Non-pigmented ciliary epithelial cell (primary cell): ENCODE measurements around the gene MRPL41.
"Not testable (repeated sequence)": the region's sequence is repeated elsewhere in the genome, so short reads cannot be mapped to it uniquely, and the experiment has no call there.

Experiments used
- DNase-seq: peaks from one replicate; pipeline ENCODE4 v3.0.0-alpha.2; 2010; ENCODE audit warnings: low read depth

Gene MRPL41

GRCh38 chr9:137522746-137523455 is 28.8 kb upstream of the MRPL41 start:
- no peak for DNase-seq

- DNase-seq, result no peak
Measured at GRCh38 chr9:137524161-137524980, 27.3 kb upstream of the MRPL41 start.

DNA sequence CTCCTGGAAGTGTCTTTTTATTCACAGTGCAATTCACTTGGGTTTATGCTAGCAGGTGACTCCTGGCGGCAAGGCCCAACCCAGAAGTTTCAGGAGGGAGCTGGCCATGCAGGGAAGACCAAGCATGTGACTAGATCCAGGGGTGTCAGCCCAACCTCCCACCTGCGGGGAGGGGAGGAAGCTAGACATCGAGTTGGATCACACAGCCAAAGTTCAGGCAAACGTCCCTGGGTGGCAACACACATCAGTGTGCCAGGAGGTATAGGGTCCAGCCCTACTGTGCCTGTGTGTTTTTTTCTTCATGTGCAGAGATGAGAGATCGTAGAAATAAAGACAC is 26.7 kb upstream of the MRPL41 start:
- DNase-seq, result no peak

DNA sequence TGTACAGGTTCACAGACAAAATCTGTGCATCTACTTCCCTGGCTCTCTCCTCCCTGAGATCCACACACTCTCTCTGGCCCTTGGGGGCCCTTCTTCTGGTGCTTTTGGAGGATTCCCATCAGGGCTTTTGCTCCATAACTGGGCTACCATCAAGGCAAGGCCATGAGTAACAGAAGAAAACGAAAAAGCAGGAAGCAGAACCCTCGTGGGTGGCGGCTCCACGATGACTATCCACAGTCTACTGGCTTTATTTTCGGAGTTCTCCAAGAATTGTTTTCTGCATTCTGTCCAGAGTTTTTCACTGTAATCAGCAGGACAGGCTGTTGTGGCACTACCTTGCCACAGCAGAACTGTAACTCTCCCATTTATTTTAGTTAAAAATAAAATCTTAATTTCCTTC is 21.3 kb upstream of the MRPL41 start:
- no peak for DNase-seq

DNA sequence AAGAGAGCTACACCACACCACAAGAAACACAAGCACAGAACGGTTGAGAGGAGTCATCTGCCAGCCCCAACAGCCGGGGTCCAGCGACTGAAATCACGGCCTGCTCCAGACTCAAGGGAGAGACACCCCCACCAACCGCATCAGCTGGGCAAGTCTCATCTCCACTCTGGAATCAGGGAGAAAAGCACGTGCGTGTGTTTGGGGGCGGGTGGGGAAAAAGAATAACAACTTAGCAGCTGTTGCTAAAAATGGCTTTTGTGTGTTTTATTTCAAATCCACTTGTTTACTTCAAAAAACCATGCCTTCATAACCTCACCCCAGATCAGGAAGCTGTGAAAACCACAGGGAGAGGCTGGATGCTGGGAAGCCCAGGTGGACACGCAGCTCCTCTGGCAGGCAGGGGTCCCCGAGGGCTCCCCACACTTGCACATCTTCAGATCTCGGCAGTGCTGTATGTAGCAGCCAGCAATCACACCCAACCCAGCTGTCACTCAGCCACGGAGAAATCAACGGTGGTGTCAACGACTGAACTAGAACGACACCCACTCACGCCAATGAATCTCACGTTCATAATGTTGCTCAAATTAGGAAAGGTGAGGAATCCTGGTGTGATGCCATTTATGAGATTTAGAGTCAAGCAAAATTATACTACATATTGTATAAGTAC is 20.4 kb upstream of the MRPL41 start:
- no peak for DNase-seq

DNA sequence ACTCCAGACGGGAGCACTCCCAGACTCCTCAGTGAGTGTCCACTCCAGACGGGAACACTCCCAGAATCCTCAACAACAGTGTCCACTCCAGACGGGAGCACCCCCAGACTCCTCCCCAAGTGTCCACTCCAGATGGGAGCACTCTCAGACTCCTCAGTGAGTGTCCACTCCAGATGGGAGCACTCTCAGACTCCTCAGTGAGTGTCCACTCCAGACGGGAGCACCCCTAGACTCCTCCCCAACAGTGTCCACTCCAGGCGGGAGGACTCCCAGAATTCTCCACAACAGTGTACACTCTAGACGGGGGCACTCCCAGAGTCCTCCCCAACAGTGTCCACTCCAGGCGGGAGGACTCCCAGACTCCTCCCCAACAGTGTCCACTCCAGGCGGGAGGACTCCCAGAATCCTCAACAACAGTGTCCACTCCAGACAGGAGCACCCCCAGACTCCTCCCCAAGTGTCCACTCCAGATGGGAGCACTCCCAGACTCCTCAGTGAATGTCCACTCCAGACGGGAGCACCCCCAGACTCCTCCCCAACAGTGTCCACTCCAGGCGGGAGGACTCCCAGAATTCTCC is 18.7 kb upstream of the MRPL41 start:
- not testable (repeated sequence) for DNase-seq

DNA sequence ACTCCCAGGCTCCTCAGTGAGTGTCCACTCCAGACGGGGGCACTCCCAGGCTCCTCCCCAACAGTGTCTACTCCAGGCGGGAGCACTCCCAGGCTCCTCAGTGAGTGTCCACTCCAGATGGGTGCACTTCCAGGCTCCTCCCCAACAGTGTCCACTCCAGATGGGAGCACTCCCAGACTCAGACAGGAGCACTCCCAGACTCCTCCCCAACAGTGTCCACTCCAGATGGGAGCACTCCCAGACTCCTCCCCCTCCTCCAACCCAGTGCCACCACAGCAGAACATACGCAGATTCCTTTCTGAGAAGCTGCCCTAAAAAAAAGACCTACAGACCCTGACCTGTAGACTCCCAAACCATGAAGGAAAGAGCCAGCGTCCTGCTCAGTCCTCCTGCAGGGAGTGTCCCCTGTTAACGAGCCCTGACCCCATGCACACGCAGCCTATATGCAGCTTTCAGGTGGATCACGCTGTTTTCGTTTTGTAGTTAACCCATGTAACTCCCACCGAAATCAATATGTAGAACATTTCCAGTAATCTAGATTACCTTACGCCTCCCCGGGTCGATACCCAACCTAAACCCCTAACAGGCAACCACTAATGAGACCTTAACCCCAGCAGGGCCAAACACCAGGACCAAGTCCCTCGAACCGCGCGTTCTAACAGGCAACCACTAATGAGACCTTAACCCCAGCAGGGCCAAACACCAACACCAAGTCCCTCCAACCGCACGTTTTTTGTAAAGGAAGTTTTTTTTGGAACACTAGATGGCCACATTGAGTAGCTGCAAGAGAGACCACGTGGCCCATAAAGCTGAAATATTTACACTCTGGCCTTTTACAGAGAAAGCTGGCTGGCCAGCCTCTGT is 17.2 kb upstream of the MRPL41 start:
- DNase-seq, result no peak

GRCh38 chr9:137535120-137535428 is 16.6 kb upstream of the MRPL41 start:
- DNase-seq, result no peak

- DNase-seq, result not testable (repeated sequence)
Measured at GRCh38 chr9:137536594-137537131, 15.0 kb upstream of the MRPL41 start.

- no peak for DNase-seq
Measured at GRCh38 chr9:137538058-137538457, 13.6 kb upstream of the MRPL41 start.

GRCh38 chr9:137540536-137540935 is 11.1 kb upstream of the MRPL41 start:
- DNase-seq, result no peak

DNA sequence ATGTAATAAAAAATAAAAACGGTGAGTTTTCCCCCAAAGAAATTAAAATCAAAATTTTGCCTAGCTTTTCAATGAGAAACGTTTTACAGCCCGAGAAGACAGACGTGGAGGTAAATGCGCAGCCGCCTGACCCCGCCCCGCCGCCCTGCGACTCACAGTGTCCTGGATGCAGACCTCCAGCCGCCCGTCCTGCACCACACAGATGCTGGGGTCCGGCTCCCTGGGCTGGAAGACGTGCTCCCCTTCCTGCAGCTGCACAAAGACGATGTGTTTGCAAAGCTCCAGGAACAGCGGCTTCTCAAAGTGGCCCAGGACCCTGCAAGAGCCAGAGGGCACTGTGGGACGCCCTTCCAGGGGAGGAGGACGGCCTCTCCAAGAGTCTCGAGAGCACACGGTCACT is 9.2 kb upstream of the MRPL41 start:
- DNase-seq, result no peak

DNA sequence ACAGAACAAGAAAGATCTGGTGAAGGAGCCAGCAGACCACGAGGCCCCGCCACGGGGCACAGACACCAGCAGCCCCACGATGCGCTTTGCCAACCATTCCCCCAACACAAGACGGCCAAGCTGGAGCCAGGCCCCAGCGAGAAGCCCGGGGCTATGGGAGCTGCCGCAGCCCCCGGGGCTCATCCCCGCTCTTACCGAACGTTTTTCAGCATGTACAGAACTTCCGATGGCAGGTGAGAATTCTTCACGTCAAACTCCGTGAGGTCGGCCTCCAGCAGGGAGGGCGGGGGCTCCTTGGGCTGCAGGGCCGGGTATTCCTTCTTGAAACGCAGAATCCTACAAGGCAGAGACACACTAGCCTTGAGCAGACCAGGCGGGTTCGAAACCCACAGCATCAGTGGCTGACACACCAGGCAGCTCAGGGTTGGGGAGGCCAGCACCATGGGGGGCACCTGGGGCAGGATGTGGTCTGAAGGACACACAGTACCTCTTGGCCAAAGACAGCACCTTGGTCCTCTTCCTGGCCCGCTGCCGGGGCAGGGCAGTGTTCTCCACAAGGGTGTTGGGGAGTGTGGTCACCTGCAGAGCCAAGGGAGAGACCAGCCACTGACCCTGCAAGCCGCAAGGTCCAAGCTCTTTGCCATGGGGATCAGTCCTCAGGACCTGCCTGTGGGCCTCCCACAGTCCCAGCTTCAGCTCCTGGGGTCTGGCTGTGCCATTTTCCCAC is 8.3 kb upstream of the MRPL41 start:
- DNase-seq, result no peak

DNA sequence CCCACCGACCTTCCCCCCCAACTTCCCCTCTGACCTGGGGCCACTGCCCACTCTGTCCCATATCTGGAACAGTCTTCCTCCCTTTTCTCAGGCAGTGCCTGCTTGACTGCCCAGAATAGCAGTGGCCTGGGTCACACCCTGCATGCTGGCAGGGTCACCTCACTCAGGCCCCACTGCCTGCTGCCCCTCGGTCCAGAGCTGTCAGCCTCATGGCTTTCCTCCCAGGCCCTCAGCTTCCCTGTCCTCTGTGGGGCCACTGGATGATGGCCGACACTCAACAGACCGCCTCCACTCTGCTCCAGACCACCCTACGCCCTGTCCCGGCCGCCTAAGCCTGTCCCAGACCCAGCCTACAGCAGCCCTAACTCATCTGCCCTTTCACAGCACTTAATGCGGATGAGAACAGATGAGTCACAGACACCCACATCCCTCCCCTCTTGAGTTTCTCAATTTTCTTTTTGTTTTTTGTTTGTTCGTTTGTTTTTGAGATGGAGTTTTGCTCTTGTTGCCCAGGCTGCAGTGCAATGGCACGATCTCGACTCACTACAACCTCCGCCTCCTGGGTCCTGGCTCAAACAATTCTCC is 7.4 kb upstream of the MRPL41 start:
- no peak for DNase-seq

- no peak for DNase-seq
Measured at GRCh38 chr9:137545123-137545522, 6.6 kb upstream of the MRPL41 start.

DNA sequence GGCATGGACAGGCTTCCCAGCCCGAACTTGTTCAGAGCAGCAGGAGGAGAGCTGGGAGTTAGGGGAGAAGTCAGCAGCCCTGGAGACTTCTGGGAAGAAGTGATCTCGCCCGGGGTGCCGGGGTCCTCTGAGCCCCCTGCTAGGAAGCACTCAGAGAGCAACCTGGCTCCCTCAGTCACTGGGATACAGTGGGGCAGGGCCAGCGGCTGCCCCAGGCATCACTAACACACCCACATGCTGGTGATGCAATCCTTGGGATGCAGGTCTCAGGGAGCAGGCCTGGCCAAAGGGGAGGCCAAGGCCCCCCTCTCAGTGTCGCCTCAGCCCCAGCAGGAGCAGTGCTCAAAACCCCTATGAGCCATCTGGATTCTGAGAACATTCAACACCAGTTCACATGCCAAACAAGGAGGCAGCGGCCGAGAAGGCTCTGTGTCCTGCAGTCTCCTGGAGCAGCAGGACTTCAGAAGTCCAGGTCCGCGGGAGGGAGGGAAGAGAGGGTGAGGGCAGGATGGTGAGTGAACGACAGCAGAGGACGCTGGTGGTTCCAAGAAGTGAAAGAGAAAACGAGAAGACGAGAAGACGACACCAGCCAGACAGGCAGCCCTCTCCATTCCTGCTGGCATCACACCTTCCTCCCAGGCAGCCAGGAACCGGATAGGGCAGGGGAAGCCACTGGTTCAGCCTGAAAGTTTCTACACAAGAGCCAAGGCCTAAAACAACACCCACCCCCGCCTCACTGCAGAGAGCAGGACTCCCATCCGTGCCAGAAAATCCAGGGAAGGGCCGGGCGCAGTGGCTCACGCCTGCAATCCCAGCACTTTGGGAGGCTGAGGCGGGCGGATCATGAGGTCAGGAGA is 3.8 kb upstream of the MRPL41 start:
- no peak for DNase-seq

DNA sequence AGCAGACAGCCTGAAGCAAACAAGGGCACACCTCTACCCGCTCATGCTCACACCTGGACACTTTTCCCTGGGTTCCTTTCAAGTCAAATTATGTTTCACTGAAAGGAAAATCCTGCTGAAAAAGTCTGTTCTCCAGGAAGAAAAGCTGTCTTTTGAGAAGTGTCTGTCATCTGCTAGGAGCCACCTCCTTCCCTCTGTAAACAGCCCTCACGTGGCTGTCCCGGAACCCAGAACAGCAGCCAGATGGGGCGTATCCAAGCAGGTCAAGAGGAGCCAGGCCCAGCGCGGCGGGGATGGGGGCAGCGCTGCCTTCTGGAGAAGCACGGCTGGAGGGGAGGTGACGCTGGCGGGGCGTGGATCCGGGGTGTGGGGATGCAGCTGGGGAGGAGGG is 1.5 kb upstream of the MRPL41 start, which contains the start of gene PNPLA7:
Gene PNPLA7, minus strand, starts transcription at position 172 of the 391 bp plus-strand sequence. CDS start 205 bp downstream, outside the sequence.
- no peak for DNase-seq

GRCh38 chr9:137550958-137551263 is 768 bp upstream of the MRPL41 start:
- not testable (repeated sequence) for DNase-seq

GRCh38 chr9:137552022-137552768 is 516 bp downstream of the MRPL41 start:
- no peak for DNase-seq
